Right lobe of liver (tissue), 4 donors: ENCODE measurements around the gene SPATA25.

ENCODE experiments used
- POLR2A ChIP-seq: fragments of 450-650 bp; IDR thresholded peaks from one replicate; pipeline ENCODE4 v1.6.1; 2017; ENCODE audit warnings: antibody characterized with exemption, mild to moderate bottlenecking
- TF ChIP-seq, protein P1 (sequence below), 4 donors: fragments of 200-600 bp in 3 of 4; fragments of 450-650 bp in 1 of 4; IDR thresholded peaks; one replicate each; pipeline versions ENCODE4 v1.5.1 to v1.8.0; 2016 to 2022; ENCODE audit warnings: antibody characterized with exemption in 4 of 4, mild to moderate bottlenecking in 2 of 4
- donor health status: DM: no; HTN: no; CAD: no.
- donor health status: DM: no; HTN: no; CAD: no.
- donor health status: DM: no; HTN: yes; CAD: no.

- TF ChIP-seq, protein P1, sequence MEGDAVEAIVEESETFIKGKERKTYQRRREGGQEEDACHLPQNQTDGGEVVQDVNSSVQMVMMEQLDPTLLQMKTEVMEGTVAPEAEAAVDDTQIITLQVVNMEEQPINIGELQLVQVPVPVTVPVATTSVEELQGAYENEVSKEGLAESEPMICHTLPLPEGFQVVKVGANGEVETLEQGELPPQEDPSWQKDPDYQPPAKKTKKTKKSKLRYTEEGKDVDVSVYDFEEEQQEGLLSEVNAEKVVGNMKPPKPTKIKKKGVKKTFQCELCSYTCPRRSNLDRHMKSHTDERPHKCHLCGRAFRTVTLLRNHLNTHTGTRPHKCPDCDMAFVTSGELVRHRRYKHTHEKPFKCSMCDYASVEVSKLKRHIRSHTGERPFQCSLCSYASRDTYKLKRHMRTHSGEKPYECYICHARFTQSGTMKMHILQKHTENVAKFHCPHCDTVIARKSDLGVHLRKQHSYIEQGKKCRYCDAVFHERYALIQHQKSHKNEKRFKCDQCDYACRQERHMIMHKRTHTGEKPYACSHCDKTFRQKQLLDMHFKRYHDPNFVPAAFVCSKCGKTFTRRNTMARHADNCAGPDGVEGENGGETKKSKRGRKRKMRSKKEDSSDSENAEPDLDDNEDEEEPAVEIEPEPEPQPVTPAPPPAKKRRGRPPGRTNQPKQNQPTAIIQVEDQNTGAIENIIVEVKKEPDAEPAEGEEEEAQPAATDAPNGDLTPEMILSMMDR (IDR thresholded peaks at IDR 0.05), result no peak
- no peak for TF ChIP-seq POLR2A
Observed at GRCh38 chr20:45934046-45934585, 46.7 kb upstream of the SPATA25 start.
